Measurements from ENCODE around the gene ERI3. TPM values are rescaled to one million over a fixed set of nuclear protein-coding genes. Genes with fewer than 3 reads are reported as not detected.
A peak's percentile ranks its signal among the peaks of the same experiment; 100 is the strongest.

ERI3 gene
- total and polyA plus RNA-seq, 2 donors (not counting 3 experiments of a cell fraction or from before 2014, with no cell fraction given): 45.3 to 94.0 TPM

GRCh38 chr1:44401256-44402228, 46.5 kb upstream of the ERI3 start:
- Histone ChIP-seq H3K9ac (replicated peaks; ENCODE audit: extremely low read depth, insufficient read depth, low read length) (no peak overlapping the region), H3K4me3 (replicated peaks in 1 of 3; ENCODE audit: insufficient read depth in 1 of 3, low read depth in 1 of 3, low read length in 3 of 3) (no peak overlapping the region), H3K9me3 (replicated peaks; ENCODE audit: control insufficient read depth, insufficient read depth, low read length) (no peaks in the 10 kb centered on the region), H3K27me3 (ENCODE audit: control insufficient read depth in 2 of 2, insufficient read depth in 2 of 2, low read length in 2 of 2) (peaks cover 34 to 49% of the 10 kb centered on the region in 2 experiments), H3K4me1 (ENCODE audit: control insufficient read depth, extremely low read depth, insufficient read depth, low read length) (peaks cover 21% of the 10 kb centered on the region), H3K27ac (ENCODE audit: insufficient read depth, low read depth, low read length) (no peak overlapping the region), H3K4me2 (ENCODE audit: insufficient read depth, low read length) (peak overlapping the region; percentile 31), H2AFZ (ENCODE audit: low read depth, low read length) (no peak overlapping the region), H3K9me1 (replicated peaks; ENCODE audit: control insufficient read depth, extremely low read depth, insufficient read depth, low read length) (no peaks in the 10 kb centered on the region), H4K20me1 (replicated peaks; ENCODE audit: control insufficient read depth, extremely low read depth, insufficient read depth, low read length) (no peaks in the 10 kb centered on the region), H3K36me3 (ENCODE audit: control insufficient read depth in 2 of 2, extremely low read depth in 1 of 2, insufficient read depth in 2 of 2, low read length in 2 of 2) (no peaks in the 10 kb centered on the region), H3K79me2 (ENCODE audit: control insufficient read depth, insufficient read depth, low read length) (no peaks in the 10 kb centered on the region)
- intact Hi-C loops (cut with micrococcal nuclease) (no loop called here), dilution Hi-C loops (cut with MboI; ENCODE audit: extremely low pct_ligation_motif_present, low sequenced_read_pairs) (no loop called here)
- FAIRE-seq (peak; percentile 72), DNase-seq (ENCODE audit: low read depth, low spot score) (peak; percentile 79)
- ChIA-PET POLR2A (no interaction called here), CTCF (interaction anchor here (0.8 to 2.6 kb wide), 7 partner anchors 20 to 251 kb away, joined by 3 to 13 read pairs (median 4); no protein-coding TSS in a partner anchor)
- TF ChIP-seq FOS (IDR thresholded peaks at IDR 0.05; ENCODE audit: borderline replicate concordance, insufficient read depth, low read length) (no peak), EZH2 (IDR thresholded peaks at IDR 0.05; ENCODE audit: borderline replicate concordance, low read depth, low read length, severe bottlenecking) (no peak), POLR2A (IDR thresholded peaks at IDR 0.05; ENCODE audit: low read depth, low read length) (no peak), MYC (IDR thresholded peaks at IDR 0.05; ENCODE audit: low read depth, low read length) (no peak)
- BruUV-seq (replicated peaks): no TSS peak

GRCh38 chr1:44390277-44390676, 35.2 kb upstream of the ERI3 start:
- no peaks in the 10 kb centered on the region for H3K36me3 ChIP-seq (ENCODE audit: control insufficient read depth in 2 of 2, extremely low read depth in 1 of 2, insufficient read depth in 2 of 2, low read length in 2 of 2)
- DNase-seq (ENCODE audit: low read depth, low spot score) (no peak), FAIRE-seq (no peak)
- no peak overlapping the region for H3K9ac ChIP-seq (replicated peaks; ENCODE audit: extremely low read depth, insufficient read depth, low read length)
- no peak overlapping the region for H3K4me3 ChIP-seq (replicated peaks in 1 of 3; ENCODE audit: insufficient read depth in 1 of 3, low read depth in 1 of 3, low read length in 3 of 3)
- POLR2A ChIA-PET: no interaction called here
- H3K4me1 ChIP-seq (ENCODE audit: control insufficient read depth, extremely low read depth, insufficient read depth, low read length): no peaks in the 10 kb centered on the region
- no peaks in the 10 kb centered on the region for H3K79me2 ChIP-seq (ENCODE audit: control insufficient read depth, insufficient read depth, low read length)
- H3K27me3 ChIP-seq (ENCODE audit: control insufficient read depth in 2 of 2, insufficient read depth in 2 of 2, low read length in 2 of 2): peaks cover 22 to 35% of the 10 kb centered on the region in 2 experiments
- intact Hi-C loops (cut with micrococcal nuclease) (no loop called here), dilution Hi-C loops (cut with MboI; ENCODE audit: extremely low pct_ligation_motif_present, low sequenced_read_pairs) (no loop called here)
- no peaks in the 10 kb centered on the region for H3K9me1 ChIP-seq (replicated peaks; ENCODE audit: control insufficient read depth, extremely low read depth, insufficient read depth, low read length)
- CTCF ChIA-PET: interaction anchor here (0.8 to 2.3 kb wide), 4 partner anchors 10 to 110 kb away, joined by 3 to 21 read pairs (median 4); no protein-coding TSS in a partner anchor
- H2AFZ ChIP-seq (ENCODE audit: low read depth, low read length): no peak overlapping the region
- H4K20me1 ChIP-seq (replicated peaks; ENCODE audit: control insufficient read depth, extremely low read depth, insufficient read depth, low read length): no peaks in the 10 kb centered on the region
- no peaks in the 10 kb centered on the region for H3K9me3 ChIP-seq (replicated peaks; ENCODE audit: control insufficient read depth, insufficient read depth, low read length)
- TF ChIP-seq GATA2 (IDR thresholded peaks at IDR 0.05; ENCODE audit: insufficient read depth, insufficient read length, low read depth, low read length): no peak
- TF ChIP-seq FOS (IDR thresholded peaks at IDR 0.05; ENCODE audit: borderline replicate concordance, insufficient read depth, low read length): no peak
- no peak overlapping the region for H3K27ac ChIP-seq (ENCODE audit: insufficient read depth, low read depth, low read length)
- no TSS peak for BruUV-seq (replicated peaks)
- no peak overlapping the region for H3K4me2 ChIP-seq (ENCODE audit: insufficient read depth, low read length)

Data from endothelial cell of umbilical vein (primary cell).